DND-41 (cell line): ENCODE measurements around the gene MPP2.

Source experiments
- ATAC-seq: fragments of 200-7000 bp; cut with Tn5 transposase; 3 replicates; pipeline ENCODE4 v1.9.1; 2021; ENCODE audit warnings: low read depth; ENCODE audit not compliant: insufficient read depth
- DNase-seq: peaks from one replicate; pipeline ENCODE4 v3.0.0-alpha.2; 2020
- H2AFZ ChIP-seq: 2 replicates; pipeline ENCODE4 v1.6.0; 2012; ENCODE audit warnings: low read depth, low read length
- H3K27ac ChIP-seq: 2 replicates; pipeline ENCODE4 v1.5.1; 2012; ENCODE audit warnings: low read length, inconsistent platforms
- H3K27me3 ChIP-seq: fragments of 200-600 bp; sonication (generic); 2 replicates; pipeline ENCODE4 v1.6.0; 2012; ENCODE audit warnings: low read length, mild to moderate bottlenecking, inconsistent platforms; ENCODE audit not compliant: insufficient read depth, poor library complexity
- H3K36me3 ChIP-seq: 2 replicates; pipeline ENCODE4 v1.5.1; 2012; ENCODE audit warnings: low read length, inconsistent platforms; ENCODE audit not compliant: insufficient read depth
- H3K4me1 ChIP-seq: 2 replicates; pipeline ENCODE4 v1.5.1; 2012; ENCODE audit warnings: mild to moderate bottlenecking, low read length; ENCODE audit not compliant: insufficient read depth
- H3K4me2 ChIP-seq: 2 replicates; pipeline ENCODE4 v1.6.0; 2012; ENCODE audit warnings: mild to moderate bottlenecking, moderate library complexity, low read length, inconsistent platforms; ENCODE audit not compliant: insufficient read depth
- H3K4me3 ChIP-seq, 2 experiments: fragments of 200-600 bp in 1 of 2; shearing (Covaris generic) in 1 of 2; 2 replicates each; pipeline ENCODE4 v1.5.1; 2012 to 2016; ENCODE audit warnings: inconsistent platforms in 2 of 2, low read length in 2 of 2, mild to moderate bottlenecking in 2 of 2, low read depth in 1 of 2, moderate library complexity in 1 of 2
- H3K79me2 ChIP-seq: 2 replicates; pipeline ENCODE4 v1.6.0; 2012; ENCODE audit warnings: low read length, inconsistent platforms; ENCODE audit not compliant: insufficient read depth
- H3K9ac ChIP-seq: 2 replicates; pipeline ENCODE4 v1.6.0; 2012; ENCODE audit warnings: low read depth, mild to moderate bottlenecking, inconsistent platforms, low read length, moderate library complexity
- H3K9me3 ChIP-seq: 2 replicates; pipeline ENCODE4 v1.5.1; 2012; ENCODE audit warnings: low read length, moderate library complexity, mild to moderate bottlenecking, inconsistent platforms; ENCODE audit not compliant: insufficient read depth, severe bottlenecking
- H4K20me1 ChIP-seq: 2 replicates; pipeline ENCODE4 v1.6.0; 2012; ENCODE audit warnings: low read length; ENCODE audit not compliant: insufficient read depth
- EZH2 ChIP-seq: IDR thresholded peaks from 3 replicates; pipeline ENCODE4 v1.6.1; 2012; ENCODE audit warnings: borderline replicate concordance, low read depth, mild to moderate bottlenecking, moderate library complexity, low read length, inconsistent platforms; ENCODE audit not compliant: severe bottlenecking
- TF ChIP-seq, protein P1 (sequence below): IDR thresholded peaks from 2 replicates; pipeline ENCODE4 v1.5.1; 2012; ENCODE audit warnings: borderline replicate concordance, low read length, moderate library complexity, mild to moderate bottlenecking; ENCODE audit not compliant: poor library complexity, severe bottlenecking; ENCODE audit errors: extremely low read depth

The MPP2 gene

DNA sequence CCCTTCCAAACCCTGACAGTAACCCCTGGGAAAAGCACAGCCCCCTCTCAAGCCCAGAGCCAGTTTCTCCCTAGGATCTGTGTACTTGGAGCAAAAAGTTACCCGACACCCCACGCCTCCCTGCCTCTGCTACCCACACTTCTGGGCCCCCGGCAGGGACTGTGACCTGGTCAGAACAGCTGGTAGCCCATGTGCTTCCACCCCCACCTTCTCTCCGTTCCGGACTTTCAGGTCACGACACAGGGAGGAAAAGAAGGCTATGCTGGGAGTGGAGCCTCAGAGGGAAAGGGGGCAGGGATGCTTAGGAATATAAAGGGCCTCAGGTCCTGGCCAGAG lies 28.6 kb upstream of the MPP2 start:
- Histone ChIP-seq H3K27ac (no peak overlapping the region), H3K36me3 (no peaks in the 10 kb centered on the region), H3K27me3 (peaks cover 22% of the 10 kb centered on the region), H2AFZ (no peak overlapping the region), H3K9me3 (no peaks in the 10 kb centered on the region), H3K4me1 (no peaks in the 10 kb centered on the region), H3K79me2 (no peaks in the 10 kb centered on the region), H4K20me1 (peaks cover 2% of the 10 kb centered on the region; the same call in 1 of the 2 replicates), H3K4me3 (no peak overlapping the region), H3K9ac (no peak overlapping the region), H3K4me2 (no peak overlapping the region)
- TF ChIP-seq EZH2, result no peak
- TF ChIP-seq, protein P1, sequence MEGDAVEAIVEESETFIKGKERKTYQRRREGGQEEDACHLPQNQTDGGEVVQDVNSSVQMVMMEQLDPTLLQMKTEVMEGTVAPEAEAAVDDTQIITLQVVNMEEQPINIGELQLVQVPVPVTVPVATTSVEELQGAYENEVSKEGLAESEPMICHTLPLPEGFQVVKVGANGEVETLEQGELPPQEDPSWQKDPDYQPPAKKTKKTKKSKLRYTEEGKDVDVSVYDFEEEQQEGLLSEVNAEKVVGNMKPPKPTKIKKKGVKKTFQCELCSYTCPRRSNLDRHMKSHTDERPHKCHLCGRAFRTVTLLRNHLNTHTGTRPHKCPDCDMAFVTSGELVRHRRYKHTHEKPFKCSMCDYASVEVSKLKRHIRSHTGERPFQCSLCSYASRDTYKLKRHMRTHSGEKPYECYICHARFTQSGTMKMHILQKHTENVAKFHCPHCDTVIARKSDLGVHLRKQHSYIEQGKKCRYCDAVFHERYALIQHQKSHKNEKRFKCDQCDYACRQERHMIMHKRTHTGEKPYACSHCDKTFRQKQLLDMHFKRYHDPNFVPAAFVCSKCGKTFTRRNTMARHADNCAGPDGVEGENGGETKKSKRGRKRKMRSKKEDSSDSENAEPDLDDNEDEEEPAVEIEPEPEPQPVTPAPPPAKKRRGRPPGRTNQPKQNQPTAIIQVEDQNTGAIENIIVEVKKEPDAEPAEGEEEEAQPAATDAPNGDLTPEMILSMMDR, result no peak
- DNase-seq (no peak), ATAC-seq (no peak)

DNA sequence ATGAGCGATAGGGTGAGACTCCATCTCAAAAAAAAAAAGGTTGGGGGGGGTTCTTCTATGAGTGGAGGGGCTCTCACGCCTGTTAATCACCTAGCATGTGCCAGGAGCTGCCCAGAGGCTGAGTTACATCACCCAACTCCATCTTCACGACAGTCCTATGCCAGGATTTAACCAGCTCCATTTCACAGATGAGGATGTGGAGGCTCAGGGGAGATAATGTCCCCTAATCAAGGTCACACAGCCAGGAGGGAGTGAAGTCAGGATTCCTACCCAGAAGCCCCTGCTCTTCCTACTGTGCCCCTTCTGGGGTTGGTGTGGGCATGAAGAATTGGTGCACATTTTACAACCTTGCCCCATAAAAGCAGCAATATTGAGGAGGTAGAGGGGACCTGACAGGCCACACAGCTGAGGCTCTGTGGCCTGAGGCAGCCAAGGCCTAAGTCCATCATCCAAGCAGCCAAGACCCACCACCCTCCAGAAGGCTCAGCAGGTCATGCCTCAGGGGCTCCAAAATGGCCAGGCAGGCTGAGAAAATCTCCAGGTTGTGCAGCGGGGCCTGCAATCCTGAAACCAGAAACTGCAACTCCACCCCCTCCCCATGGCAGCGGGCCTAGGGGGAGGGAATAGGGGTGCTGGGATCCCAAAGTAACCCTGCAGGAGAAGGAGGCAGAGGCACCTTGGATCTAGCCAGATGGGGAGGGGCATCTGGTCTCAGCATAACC lies 28.0 kb upstream of the MPP2 start:
- TF ChIP-seq, protein P1, result no peak
- no peak for TF ChIP-seq EZH2
- Histone ChIP-seq H3K4me2 (no peak overlapping the region), H2AFZ (no peak overlapping the region), H3K27me3 (peaks cover 22% of the 10 kb centered on the region), H4K20me1 (no peaks in the 10 kb centered on the region), H3K4me1 (no peaks in the 10 kb centered on the region), H3K27ac (no peak overlapping the region), H3K9ac (no peak overlapping the region), H3K79me2 (no peaks in the 10 kb centered on the region), H3K9me3 (no peaks in the 10 kb centered on the region), H3K36me3 (no peaks in the 10 kb centered on the region), H3K4me3 (no peak overlapping the region)
- ATAC-seq (no peak), DNase-seq (no peak)

DNA sequence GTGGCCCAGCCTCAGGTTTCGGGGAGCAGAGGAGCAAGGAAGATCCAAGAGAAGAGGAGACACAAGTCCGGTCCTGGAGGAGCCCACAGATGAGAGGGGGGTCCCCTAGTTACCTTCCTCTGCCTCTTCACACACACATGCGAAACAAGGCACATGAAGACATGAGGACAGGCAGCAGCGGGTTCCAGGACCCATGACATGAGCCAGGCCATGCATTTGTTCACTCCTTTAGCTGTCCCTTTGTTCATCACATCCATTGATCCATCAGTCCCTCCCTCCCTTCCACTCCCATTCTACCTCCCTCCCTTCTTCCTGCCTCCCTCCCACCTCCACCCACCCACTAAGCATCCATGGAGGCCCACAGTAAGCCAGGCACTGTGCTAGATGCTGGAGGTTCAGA lies 25.6 kb upstream of the MPP2 start:
- H3K9ac ChIP-seq, result no peak overlapping the region
- no peaks in the 10 kb centered on the region for H3K4me1 ChIP-seq
- H3K36me3 ChIP-seq, result no peaks in the 10 kb centered on the region
- no peaks in the 10 kb centered on the region for H3K79me2 ChIP-seq
- H3K27ac ChIP-seq, result no peak overlapping the region
- H2AFZ ChIP-seq, result no peak overlapping the region
- TF ChIP-seq, protein P1, result no peak
- TF ChIP-seq EZH2, result no peak
- no peak overlapping the region for H3K4me2 ChIP-seq
- no peak for DNase-seq
- no peak for ATAC-seq
- H3K9me3 ChIP-seq, result no peaks in the 10 kb centered on the region
- peaks cover 13% of the 10 kb centered on the region for H3K27me3 ChIP-seq
- H3K4me3 ChIP-seq, result no peak overlapping the region
- no peaks in the 10 kb centered on the region for H4K20me1 ChIP-seq

DNA sequence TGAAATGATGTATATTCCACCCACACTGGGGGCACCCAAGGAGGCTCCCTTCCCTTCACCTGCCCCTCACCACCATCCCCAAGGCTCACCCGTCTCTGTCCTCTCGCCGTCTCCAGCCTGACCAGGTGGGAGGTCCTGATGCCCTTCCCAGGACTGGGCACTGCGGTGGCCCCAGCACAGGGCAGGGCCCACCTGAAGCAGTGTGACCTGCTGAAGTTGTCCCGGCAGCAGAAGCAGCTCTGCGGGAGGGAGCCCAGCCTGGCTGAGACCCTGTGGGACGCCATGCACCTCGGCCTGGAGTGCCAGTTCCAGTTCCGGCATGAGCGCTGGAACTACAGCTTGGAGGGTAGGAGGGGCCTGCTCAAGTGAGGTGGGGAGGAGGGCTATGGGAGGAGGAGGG lies 25.0 kb upstream of the MPP2 start:
- Histone ChIP-seq H3K79me2 (no peaks in the 10 kb centered on the region), H3K9ac (no peak overlapping the region), H3K36me3 (no peaks in the 10 kb centered on the region), H3K4me1 (no peaks in the 10 kb centered on the region), H3K27ac (no peak overlapping the region), H2AFZ (no peak overlapping the region), H3K4me3 (no peak overlapping the region), H3K27me3 (peaks cover 17% of the 10 kb centered on the region), H4K20me1 (no peaks in the 10 kb centered on the region), H3K4me2 (no peak overlapping the region), H3K9me3 (no peaks in the 10 kb centered on the region)
- TF ChIP-seq, protein P1, result no peak
- TF ChIP-seq EZH2, result no peak
- no peak for DNase-seq
- no peak for ATAC-seq
